Peyer's patch (tissue), 4 donors: Measurements from ENCODE around the gene CHKA.

Experiments used
- POLR2A ChIP-seq, 2 donors: fragments of 450-650 bp; IDR thresholded peaks; one replicate each; pipeline ENCODE4 v1.5.1; 2017; ENCODE audit warnings: antibody characterized with exemption in 2 of 2, mild to moderate bottlenecking in 2 of 2, moderate library complexity in 2 of 2
- TF ChIP-seq, protein P1 (sequence below), 6 experiments: fragments of 450-650 bp in 4 of 6; fragments of 200-600 bp in 2 of 6; sonication (generic) in 1 of 6; IDR thresholded peaks; one replicate each; pipeline ENCODE4 v1.5.1; 2017 to 2019; ENCODE audit warnings: antibody characterized with exemption in 6 of 6, mild to moderate bottlenecking in 3 of 6, moderate library complexity in 1 of 6

DNA sequence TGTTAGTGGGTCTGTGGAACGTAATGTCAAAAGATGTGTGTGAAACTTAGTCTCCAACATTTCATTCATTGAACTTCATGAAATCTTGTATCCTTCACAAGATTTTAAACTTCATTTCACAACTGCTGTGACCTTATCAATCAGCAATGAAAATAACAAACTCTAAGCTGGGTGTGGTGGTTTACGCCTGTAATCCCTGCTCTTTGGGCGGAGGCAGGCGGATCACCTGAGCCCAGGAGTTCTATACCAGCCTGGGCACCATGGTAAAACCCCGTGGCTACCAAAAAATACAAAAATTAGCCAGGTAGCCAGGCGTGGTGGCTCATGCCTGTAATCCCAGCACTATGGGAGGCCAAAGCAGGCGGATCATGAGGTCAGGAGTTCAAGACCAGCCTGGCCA, 5.1 kb downstream of the CHKA start:
- TF ChIP-seq POLR2A (IDR thresholded peaks at IDR 0.05), result no peak
- TF ChIP-seq, protein P1, sequence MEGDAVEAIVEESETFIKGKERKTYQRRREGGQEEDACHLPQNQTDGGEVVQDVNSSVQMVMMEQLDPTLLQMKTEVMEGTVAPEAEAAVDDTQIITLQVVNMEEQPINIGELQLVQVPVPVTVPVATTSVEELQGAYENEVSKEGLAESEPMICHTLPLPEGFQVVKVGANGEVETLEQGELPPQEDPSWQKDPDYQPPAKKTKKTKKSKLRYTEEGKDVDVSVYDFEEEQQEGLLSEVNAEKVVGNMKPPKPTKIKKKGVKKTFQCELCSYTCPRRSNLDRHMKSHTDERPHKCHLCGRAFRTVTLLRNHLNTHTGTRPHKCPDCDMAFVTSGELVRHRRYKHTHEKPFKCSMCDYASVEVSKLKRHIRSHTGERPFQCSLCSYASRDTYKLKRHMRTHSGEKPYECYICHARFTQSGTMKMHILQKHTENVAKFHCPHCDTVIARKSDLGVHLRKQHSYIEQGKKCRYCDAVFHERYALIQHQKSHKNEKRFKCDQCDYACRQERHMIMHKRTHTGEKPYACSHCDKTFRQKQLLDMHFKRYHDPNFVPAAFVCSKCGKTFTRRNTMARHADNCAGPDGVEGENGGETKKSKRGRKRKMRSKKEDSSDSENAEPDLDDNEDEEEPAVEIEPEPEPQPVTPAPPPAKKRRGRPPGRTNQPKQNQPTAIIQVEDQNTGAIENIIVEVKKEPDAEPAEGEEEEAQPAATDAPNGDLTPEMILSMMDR (IDR thresholded peaks at IDR 0.05), result no peak
